HG03159 (cell line): ENCODE data around the gene TEDDM1.
"Not testable (repeated sequence)": the region's sequence is repeated elsewhere in the genome, so short reads cannot be mapped to it uniquely, and the experiment has no call there.

ENCODE experiments used
- ATAC-seq: cut with Tn5 transposase; IDR thresholded peaks from one replicate; pipeline ENCODE4 v1.9.1; 2021; ENCODE audit warnings: mild to moderate bottlenecking, moderate library complexity; ENCODE audit not compliant: unreplicated experiment

Gene TEDDM1

GRCh38 chr1:182381962-182382819, 18.3 kb downstream of the TEDDM1 start:
- no peak for ATAC-seq

- ATAC-seq = no peak
These were observed 20.3 kb downstream of the TEDDM1 start for GRCh38 chr1:182380199-182380598.

- not testable (repeated sequence) for ATAC-seq
These were observed 20.7 kb downstream of the TEDDM1 start for GRCh38 chr1:182379781-182380180.

GRCh38 chr1:182376936-182377574, 23.4 kb downstream of the TEDDM1 start:
- no peak for ATAC-seq

GRCh38 chr1:182374101-182374834, 26.2 kb downstream of the TEDDM1 start:
- ATAC-seq = no peak

- no peak for ATAC-seq
These were observed 29.9 kb downstream of the TEDDM1 start for GRCh38 chr1:182370532-182370931.

GRCh38 chr1:182368903-182369302, 31.6 kb downstream of the TEDDM1 start:
- ATAC-seq = no peak

- no peak for ATAC-seq
These were observed 32.1 kb downstream of the TEDDM1 start for GRCh38 chr1:182368358-182368757.

GRCh38 chr1:182367926-182368325, 32.5 kb downstream of the TEDDM1 start:
- ATAC-seq = no peak

GRCh38 chr1:182366596-182366995, 33.9 kb downstream of the TEDDM1 start:
- ATAC-seq = no peak

GRCh38 chr1:182359645-182360044, 40.8 kb downstream of the TEDDM1 start:
- ATAC-seq = no peak

- no peak for ATAC-seq
These were observed 42.6 kb downstream of the TEDDM1 start for GRCh38 chr1:182357913-182358312.

GRCh38 chr1:182357171-182357570, 43.3 kb downstream of the TEDDM1 start:
- ATAC-seq = no peak

- ATAC-seq = no peak
These were observed 44.8 kb downstream of the TEDDM1 start for GRCh38 chr1:182355723-182356098.

GRCh38 chr1:182351790-182352364, 48.6 kb downstream of the TEDDM1 start:
- no peak for ATAC-seq

GRCh38 chr1:182350839-182351238, 49.6 kb downstream of the TEDDM1 start:
- ATAC-seq = no peak

- ATAC-seq = no peak
These were observed 51.3 kb downstream of the TEDDM1 start for GRCh38 chr1:182348961-182349747.
